ENCODE data around the gene NEURL3. TPM values are rescaled to one million over a fixed set of nuclear protein-coding genes. Genes with fewer than 3 reads are reported as not detected.

NEURL3 gene
- total and polyA plus RNA-seq, 9 of the 15 experiments (the other 6 are each of a cell fraction or from before 2014, with no cell fraction given), result not detected

DNA sequence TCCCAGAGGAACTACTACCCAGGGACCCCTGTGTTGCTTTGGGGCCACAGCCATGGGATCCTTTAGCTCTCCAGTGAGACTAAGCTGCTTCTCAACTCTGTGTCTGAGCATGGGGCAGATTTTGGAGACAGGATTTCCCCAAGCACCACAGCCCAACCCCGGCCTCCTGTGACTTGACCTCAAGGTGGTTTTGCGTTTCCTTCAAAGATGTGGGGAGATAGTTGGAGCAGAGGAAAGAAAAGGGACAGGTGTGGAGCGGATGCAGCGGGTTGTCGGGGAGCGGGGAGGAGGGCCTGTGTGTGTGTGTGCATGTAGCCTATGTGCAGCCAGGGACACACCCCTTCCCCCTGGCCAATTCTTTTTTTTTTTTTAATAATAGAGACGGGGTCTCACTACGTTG lies 41.6 kb upstream of the NEURL3 start:
- ChIA-PET CTCF (ENCODE audit: low intra/inter-chr PET ratio) (no interaction called here), POLR2A (interaction anchor here (0.8 kb wide), 1 partner anchor 389 kb away, joined by 3 read pairs; no protein-coding TSS in a partner anchor)
- BruUV-seq (replicated peaks), result no TSS peak
- no peak for TF ChIP-seq BACH1 (tag; IDR thresholded peaks at IDR 0.05)
- no peak for TF ChIP-seq DPF2 (IDR thresholded peaks at IDR 0.05)
- TF ChIP-seq MTA1 (IDR thresholded peaks at IDR 0.05; ENCODE audit: borderline replicate concordance), result no peak
- no peak for DNase-seq (ENCODE audit: extremely low read depth in 1 of 4, low spot score in 3 of 4)
- 43% methylated on average over 2 of the region's 8 CpGs for WGBS (ENCODE audit: insufficient coverage, low coverage, missing lambda C conversion rate)
- Histone ChIP-seq H4K20me1 (replicated peaks; ENCODE audit: control insufficient read depth, insufficient read depth, low read length) (no peaks in the 10 kb centered on the region), H3K36me3 (ENCODE audit: control insufficient read depth, insufficient read depth, low read length) (peaks cover 4% of the 10 kb centered on the region; the same call in 1 of the 3 replicates), H2AFZ (ENCODE audit: low read depth, low read length) (no peak overlapping the region), H3K4me1 (replicated peaks in 1 of 2; ENCODE audit: control insufficient read depth in 2 of 2, insufficient read depth in 2 of 2, low read length in 2 of 2) (peaks cover 0 to 16% of the 10 kb centered on the region in 2 experiments; a peak in 2 of 5 replicates), H3K4me2 (ENCODE audit: insufficient read depth, low read length) (no peak overlapping the region), H3K27ac (ENCODE audit: extremely low read depth, low read depth, low read length) (no peak overlapping the region), H3K4me3 (no peak overlapping the region), H3K9me1 (ENCODE audit: control insufficient read depth, insufficient read depth, low read length) (no peaks in the 10 kb centered on the region), H3K27me3 (ENCODE audit: control insufficient read depth in 2 of 2, insufficient read depth in 2 of 2, low read length in 2 of 2) (no peaks in the 10 kb centered on the region), H3K79me2 (ENCODE audit: control insufficient read depth, insufficient read depth, low read length) (no peaks in the 10 kb centered on the region), H3K9me3 (replicated peaks; ENCODE audit: control insufficient read depth, insufficient read depth, low read depth, low read length) (no peaks in the 10 kb centered on the region), H3K9ac (ENCODE audit: insufficient read depth in 1 of 2, low read depth in 2 of 2, low read length in 2 of 2) (no peak overlapping the region)
- no peak for ATAC-seq
- FAIRE-seq, result no peak
- in situ Hi-C loops (cut with MboI) (no loop called here), intact Hi-C loops (cut with micrococcal nuclease) (no loop called here)

GRCh38 chr2:96546321-96546720 lies 41.2 kb upstream of the NEURL3 start:
- no peak overlapping the region for H3K4me2 ChIP-seq (ENCODE audit: insufficient read depth, low read length)
- H4K20me1 ChIP-seq (replicated peaks; ENCODE audit: control insufficient read depth, insufficient read depth, low read length), result no peaks in the 10 kb centered on the region
- no peak overlapping the region for H3K27ac ChIP-seq (ENCODE audit: extremely low read depth, low read depth, low read length)
- ATAC-seq (no peak), FAIRE-seq (no peak), DNase-seq (ENCODE audit: extremely low read depth in 1 of 4, low spot score in 3 of 4) (no peak)
- WGBS (ENCODE audit: insufficient coverage, low coverage, missing lambda C conversion rate), result 57% methylated on average over 5 of the region's 5 CpGs
- no peak overlapping the region for H3K4me3 ChIP-seq
- H2AFZ ChIP-seq (ENCODE audit: low read depth, low read length), result no peak overlapping the region
- intact Hi-C loops (cut with micrococcal nuclease) (no loop called here), in situ Hi-C loops (cut with MboI) (no loop called here)
- no peak overlapping the region for H3K9ac ChIP-seq (ENCODE audit: insufficient read depth in 1 of 2, low read depth in 2 of 2, low read length in 2 of 2)
- H3K9me3 ChIP-seq (replicated peaks; ENCODE audit: control insufficient read depth, insufficient read depth, low read depth, low read length), result no peaks in the 10 kb centered on the region
- ChIA-PET POLR2A (interaction anchor here (0.8 kb wide), 1 partner anchor 389 kb away, joined by 3 read pairs; no protein-coding TSS in a partner anchor), CTCF (ENCODE audit: low intra/inter-chr PET ratio) (no interaction called here)
- no peaks in the 10 kb centered on the region for H3K79me2 ChIP-seq (ENCODE audit: control insufficient read depth, insufficient read depth, low read length)
- peaks cover 4% of the 10 kb centered on the region; the same call in 1 of the 3 replicates for H3K36me3 ChIP-seq (ENCODE audit: control insufficient read depth, insufficient read depth, low read length)
- H3K27me3 ChIP-seq (ENCODE audit: control insufficient read depth in 2 of 2, insufficient read depth in 2 of 2, low read length in 2 of 2), result no peaks in the 10 kb centered on the region
- no peaks in the 10 kb centered on the region for H3K9me1 ChIP-seq (ENCODE audit: control insufficient read depth, insufficient read depth, low read length)
- no TSS peak for BruUV-seq (replicated peaks)
- no peak for TF ChIP-seq ZNF165 (CRISPR knock-in tag; IDR thresholded peaks at IDR 0.05; ENCODE audit: borderline replicate concordance)
- no peak for TF ChIP-seq CHCHD3 (CRISPR knock-in tag; IDR thresholded peaks at IDR 0.05)
- no peak for TF ChIP-seq NONO (IDR thresholded peaks at IDR 0.05; ENCODE audit: low read depth in 2 of 2, low read length in 1 of 2)
- peak; percentile 52 to 93; a peak in 1 of 3 replicates for TF ChIP-seq CBX3 (IDR thresholded peaks at IDR 0.05; ENCODE audit: borderline replicate concordance in 1 of 2, low read length in 2 of 2)
- TF ChIP-seq CBFA2T2 (conservative IDR thresholded peaks at IDR 0.05), result no peak
- TF ChIP-seq FOXA1 (IDR thresholded peaks at IDR 0.05; ENCODE audit: borderline replicate concordance), result no peak
- TF ChIP-seq ZC3H8 (IDR thresholded peaks at IDR 0.05), result no peak
- peaks cover 0 to 16% of the 10 kb centered on the region in 2 experiments; a peak in 2 of 5 replicates for H3K4me1 ChIP-seq (replicated peaks in 1 of 2; ENCODE audit: control insufficient read depth in 2 of 2, insufficient read depth in 2 of 2, low read length in 2 of 2)

Measured in K562 (cell line).